ENCODE results near the gene TMEM125. TPM values are rescaled to one million over a fixed set of nuclear protein-coding genes. Genes with fewer than 3 reads are reported as not detected.

TMEM125 gene
- total and polyA plus RNA-seq, 12 donors = 0.15 to 0.37 (median 0.22) TPM; not detected in 6

- H3K4me1 ChIP-seq = peaks cover 0 to 10% (median 0%) of the 10 kb centered on the region in 9 donors
- TF ChIP-seq CTCF (IDR thresholded peaks at IDR 0.05) = no peak
- no peaks in the 10 kb centered on the region for H3K36me3 ChIP-seq
- H3K9me3 ChIP-seq = no peaks in the 10 kb centered on the region
- intact Hi-C loops (cut with DNase I) = no loop called here
- WGBS, 2 donors = 87 to 91% methylated on average over 12 of the region's 12 CpGs
- ATAC-seq = peak in 1 of 8 donors; percentile 10
- DNase-seq = no peak
- no peak overlapping the region for H3K27ac ChIP-seq
- H3K27me3 ChIP-seq = no peaks in the 10 kb centered on the region
- no peak overlapping the region for H3K4me3 ChIP-seq
Observed at GRCh38 chr1:43284546-43285110, 14.8 kb downstream of the TMEM125 start.

- WGBS, 2 donors = 58 to 64% methylated on average over 19 of the region's 19 CpGs
- no peaks in the 10 kb centered on the region for H3K9me3 ChIP-seq
- ATAC-seq = peak in 1 of 8 donors; percentile 11
- H3K4me3 ChIP-seq = no peak within 1 kb of the TSS
- intact Hi-C loops (cut with DNase I) = no loop called here
- no peaks in the 10 kb centered on the region for H3K36me3 ChIP-seq
- no peak for DNase-seq
- no peak within 1 kb of the TSS for H3K27ac ChIP-seq
- peaks cover 0 to 10% (median 0%) of the 10 kb centered on the region in 9 donors for H3K4me1 ChIP-seq
- H3K27me3 ChIP-seq = no peaks in the 10 kb centered on the region
- no peak for TF ChIP-seq CTCF (IDR thresholded peaks at IDR 0.05)
Observed at GRCh38 chr1:43285269-43285990, 15.6 kb downstream of the TMEM125 start, which contains the start of gene C1orf210. Gene C1orf210 (minus strand): TSS chr1:43285581. CDS start chr1:43283270, 2,311 bp downstream.

GRCh38 chr1:43286115-43286514 lies 16.3 kb downstream of the TMEM125 start:
- intact Hi-C loops (cut with DNase I) = no loop called here
- Histone ChIP-seq H3K4me1 (peaks cover 0 to 10% (median 0%) of the 10 kb centered on the region in 9 donors), H3K9me3 (no peaks in the 10 kb centered on the region), H3K27ac (no peak overlapping the region), H3K27me3 (no peaks in the 10 kb centered on the region), H3K4me3 (no peak overlapping the region), H3K36me3 (no peaks in the 10 kb centered on the region)
- no peak for DNase-seq
- ATAC-seq = no peak
- 92 to 93% methylated on average over 11 of the region's 11 CpGs for WGBS, 2 donors
- TF ChIP-seq CTCF (IDR thresholded peaks at IDR 0.05) = no peak

GRCh38 chr1:43286533-43286932 lies 16.8 kb downstream of the TMEM125 start:
- ATAC-seq (no peak), DNase-seq (no peak)
- intact Hi-C loops (cut with DNase I) = no loop called here
- Histone ChIP-seq H3K4me1 (peaks cover 0 to 10% (median 0%) of the 10 kb centered on the region in 9 donors), H3K4me3 (no peak overlapping the region), H3K9me3 (no peaks in the 10 kb centered on the region), H3K36me3 (no peaks in the 10 kb centered on the region), H3K27me3 (no peaks in the 10 kb centered on the region), H3K27ac (no peak overlapping the region)
- 94 to 95% methylated on average over 5 of the region's 5 CpGs for WGBS, 2 donors
- no peak for TF ChIP-seq CTCF (IDR thresholded peaks at IDR 0.05)
